Thyroid gland (tissue), 4 donors: ENCODE results near the gene EIF3J.

Experiments used
- CTCF ChIP-seq, 6 experiments: fragments of 200-600 bp in 3 of 6; fragments of 450-650 bp in 3 of 6; sonication (generic) in 3 of 6; IDR thresholded peaks; one replicate each; pipeline ENCODE4 v1.5.1; 2016 to 2019; ENCODE audit warnings: antibody characterized with exemption in 6 of 6, mild to moderate bottlenecking in 2 of 6, inconsistent platforms in 1 of 6, moderate library complexity in 1 of 6
- POLR2A ChIP-seq, 2 donors: fragments of 450-650 bp; IDR thresholded peaks; one replicate each; pipeline ENCODE4 v1.6.1; 2017; ENCODE audit warnings: antibody characterized with exemption in 2 of 2, mild to moderate bottlenecking in 2 of 2, moderate library complexity in 1 of 2

GRCh38 chr15:44550734-44551133 is 13.8 kb downstream of the EIF3J start:
- TF ChIP-seq POLR2A (IDR thresholded peaks at IDR 0.05) (no peak), CTCF (IDR thresholded peaks at IDR 0.05) (no peak)
